Measurements from ENCODE around the gene ARHGAP28. TPM values are rescaled to one million over a fixed set of nuclear protein-coding genes. Genes with fewer than 3 reads are reported as not detected.

ARHGAP28 gene
- total and polyA plus RNA-seq, 2 experiments from 2014 or later: 0.20 TPM; not detected in 1

GRCh38 chr18:6830916-6831315, 101.4 kb downstream of the ARHGAP28 start:
- no peak for DNase-seq
- H4K20me1 ChIP-seq (ENCODE audit: insufficient read depth): no peaks in the 10 kb centered on the region
- in situ Hi-C loops (cut with MboI): no loop called here
- no peak overlapping the region for H3K9ac ChIP-seq
- H3K79me2 ChIP-seq (ENCODE audit: insufficient read depth): no peaks in the 10 kb centered on the region
- TF ChIP-seq EZH2 (IDR thresholded peaks at IDR 0.05; ENCODE audit: insufficient read depth, poor library complexity, severe bottlenecking) (no peak), EZH2phosphoT487 (IDR thresholded peaks at IDR 0.05; ENCODE audit: insufficient read depth, low read depth) (no peak)
- no peaks in the 10 kb centered on the region for H3K36me3 ChIP-seq (ENCODE audit: low read depth)
- no peaks in the 10 kb centered on the region for H3K9me3 ChIP-seq (ENCODE audit: low read depth)
- no peak overlapping the region for H3K4me2 ChIP-seq (ENCODE audit: unreplicated experiment)
- H3K4me3 ChIP-seq: no peak overlapping the region
- H3K27ac ChIP-seq: no peak overlapping the region
- H3K27me3 ChIP-seq (replicated peaks; ENCODE audit: insufficient read depth): no peaks in the 10 kb centered on the region
- WGBS, 2 experiments (ENCODE audit: low coverage in 1 of 2, low lambda C conversion rate in 2 of 2, missing lambda C conversion rate in 2 of 2): 57 to 63% methylated on average over 1 of the region's 1 CpG
- H3K4me1 ChIP-seq (ENCODE audit: insufficient read depth): no peaks in the 10 kb centered on the region
- no peaks in the 10 kb centered on the region for H3K9me2 ChIP-seq (ENCODE audit: insufficient read depth)
- no peak overlapping the region for H2AFZ ChIP-seq
- no peaks in the 10 kb centered on the region for H3F3A ChIP-seq (ENCODE audit: insufficient read depth)

GRCh38 chr18:6835345-6835744, 105.8 kb downstream of the ARHGAP28 start:
- TF ChIP-seq EZH2phosphoT487 (IDR thresholded peaks at IDR 0.05; ENCODE audit: insufficient read depth, low read depth): no peak
- WGBS, 2 experiments (ENCODE audit: low coverage in 1 of 2, low lambda C conversion rate in 2 of 2, missing lambda C conversion rate in 2 of 2): 45 to 47% methylated on average over 1 of the region's 1 CpG
- Histone ChIP-seq H3K27me3 (replicated peaks; ENCODE audit: insufficient read depth) (no peaks in the 10 kb centered on the region), H3K9ac (no peak overlapping the region), H3K4me3 (no peak overlapping the region), H3K9me3 (ENCODE audit: low read depth) (no peaks in the 10 kb centered on the region), H3K4me1 (ENCODE audit: insufficient read depth) (no peaks in the 10 kb centered on the region), H3K36me3 (ENCODE audit: low read depth) (no peaks in the 10 kb centered on the region), H2AFZ (no peak overlapping the region), H3K27ac (no peak overlapping the region), H3K9me2 (ENCODE audit: insufficient read depth) (no peaks in the 10 kb centered on the region), H4K20me1 (ENCODE audit: insufficient read depth) (no peaks in the 10 kb centered on the region), H3F3A (ENCODE audit: insufficient read depth) (no peaks in the 10 kb centered on the region), H3K4me2 (ENCODE audit: unreplicated experiment) (no peak overlapping the region), H3K79me2 (ENCODE audit: insufficient read depth) (no peaks in the 10 kb centered on the region)
- no peak for DNase-seq
- in situ Hi-C loops (cut with MboI): no loop called here

- in situ Hi-C loops (cut with MboI): no loop called here
These were observed 106.8 kb downstream of the ARHGAP28 start for GRCh38 chr18:6836331-6836730.

GRCh38 chr18:6837904-6838303, 108.4 kb downstream of the ARHGAP28 start:
- Histone ChIP-seq H4K20me1 (ENCODE audit: insufficient read depth) (no peaks in the 10 kb centered on the region), H3K4me3 (no peak overlapping the region), H3K4me2 (ENCODE audit: unreplicated experiment) (no peak overlapping the region), H3K36me3 (ENCODE audit: low read depth) (no peaks in the 10 kb centered on the region), H3F3A (ENCODE audit: insufficient read depth) (no peaks in the 10 kb centered on the region), H3K27me3 (replicated peaks; ENCODE audit: insufficient read depth) (no peaks in the 10 kb centered on the region), H3K9ac (no peak overlapping the region), H2AFZ (no peak overlapping the region), H3K9me2 (ENCODE audit: insufficient read depth) (no peaks in the 10 kb centered on the region), H3K79me2 (ENCODE audit: insufficient read depth) (no peaks in the 10 kb centered on the region), H3K9me3 (ENCODE audit: low read depth) (no peaks in the 10 kb centered on the region), H3K4me1 (ENCODE audit: insufficient read depth) (no peaks in the 10 kb centered on the region), H3K27ac (no peak overlapping the region)
- TF ChIP-seq EZH2 (IDR thresholded peaks at IDR 0.05; ENCODE audit: insufficient read depth, poor library complexity, severe bottlenecking) (no peak), EZH2phosphoT487 (IDR thresholded peaks at IDR 0.05; ENCODE audit: insufficient read depth, low read depth) (no peak)
- in situ Hi-C loops (cut with MboI): no loop called here
- no peak for DNase-seq
- 76 to 85% methylated on average over 3 of the region's 3 CpGs for WGBS, 2 experiments (ENCODE audit: low coverage in 1 of 2, low lambda C conversion rate in 2 of 2, missing lambda C conversion rate in 2 of 2)

More at GRCh38 chr18:6836331-6836730, 106.8 kb downstream of the ARHGAP28 start:
- Histone ChIP-seq H3K79me2 (ENCODE audit: insufficient read depth) (no peaks in the 10 kb centered on the region), H2AFZ (no peak overlapping the region), H3F3A (ENCODE audit: insufficient read depth) (no peaks in the 10 kb centered on the region), H3K9me3 (ENCODE audit: low read depth) (no peaks in the 10 kb centered on the region), H3K36me3 (ENCODE audit: low read depth) (no peaks in the 10 kb centered on the region), H3K27me3 (replicated peaks; ENCODE audit: insufficient read depth) (no peaks in the 10 kb centered on the region), H3K4me2 (ENCODE audit: unreplicated experiment) (no peak overlapping the region), H3K27ac (no peak overlapping the region), H3K9me2 (ENCODE audit: insufficient read depth) (no peaks in the 10 kb centered on the region), H3K9ac (no peak overlapping the region), H3K4me1 (ENCODE audit: insufficient read depth) (no peaks in the 10 kb centered on the region), H4K20me1 (ENCODE audit: insufficient read depth) (no peaks in the 10 kb centered on the region), H3K4me3 (no peak overlapping the region)
- no peak for DNase-seq
- no peak for TF ChIP-seq EZH2phosphoT487 (IDR thresholded peaks at IDR 0.05; ENCODE audit: insufficient read depth, low read depth)
- TF ChIP-seq EZH2 (IDR thresholded peaks at IDR 0.05; ENCODE audit: insufficient read depth, poor library complexity, severe bottlenecking): no peak
- WGBS, 2 experiments (ENCODE audit: low coverage in 1 of 2, low lambda C conversion rate in 2 of 2, missing lambda C conversion rate in 2 of 2): 62 to 79% methylated on average over 1 of the region's 1 CpG

GRCh38 chr18:6842081-6842480, 112.6 kb downstream of the ARHGAP28 start:
- Histone ChIP-seq H3K4me1 (ENCODE audit: insufficient read depth) (no peaks in the 10 kb centered on the region), H3K9me2 (ENCODE audit: insufficient read depth) (no peaks in the 10 kb centered on the region)
- in situ Hi-C loops (cut with MboI): no loop called here

More at GRCh38 chr18:6842081-6842480, 112.6 kb downstream of the ARHGAP28 start:
- no peaks in the 10 kb centered on the region for H3K36me3 ChIP-seq (ENCODE audit: low read depth)
- H4K20me1 ChIP-seq (ENCODE audit: insufficient read depth): no peaks in the 10 kb centered on the region
- no peak overlapping the region for H3K27ac ChIP-seq
- no peak overlapping the region for H2AFZ ChIP-seq
- H3K4me3 ChIP-seq: no peak overlapping the region
- WGBS, 2 experiments (ENCODE audit: low coverage in 1 of 2, low lambda C conversion rate in 2 of 2, missing lambda C conversion rate in 2 of 2): 69 to 83% methylated on average over 3 of the region's 3 CpGs
- TF ChIP-seq EZH2 (IDR thresholded peaks at IDR 0.05; ENCODE audit: insufficient read depth, poor library complexity, severe bottlenecking) (no peak), EZH2phosphoT487 (IDR thresholded peaks at IDR 0.05; ENCODE audit: insufficient read depth, low read depth) (no peak)
- no peak overlapping the region for H3K9ac ChIP-seq
- no peak overlapping the region for H3K4me2 ChIP-seq (ENCODE audit: unreplicated experiment)
- DNase-seq: no peak
- no peaks in the 10 kb centered on the region for H3F3A ChIP-seq (ENCODE audit: insufficient read depth)
- H3K27me3 ChIP-seq (replicated peaks; ENCODE audit: insufficient read depth): no peaks in the 10 kb centered on the region
- no peaks in the 10 kb centered on the region for H3K9me3 ChIP-seq (ENCODE audit: low read depth)
- no peaks in the 10 kb centered on the region for H3K79me2 ChIP-seq (ENCODE audit: insufficient read depth)

Data from GM23248 (cell line).